ENCODE data around the gene KLK15. TPM values are rescaled to one million over a fixed set of nuclear protein-coding genes. Genes with fewer than 3 reads are reported as not detected.

KLK15 gene
- total RNA-seq, 1 donor = not detected

DNA sequence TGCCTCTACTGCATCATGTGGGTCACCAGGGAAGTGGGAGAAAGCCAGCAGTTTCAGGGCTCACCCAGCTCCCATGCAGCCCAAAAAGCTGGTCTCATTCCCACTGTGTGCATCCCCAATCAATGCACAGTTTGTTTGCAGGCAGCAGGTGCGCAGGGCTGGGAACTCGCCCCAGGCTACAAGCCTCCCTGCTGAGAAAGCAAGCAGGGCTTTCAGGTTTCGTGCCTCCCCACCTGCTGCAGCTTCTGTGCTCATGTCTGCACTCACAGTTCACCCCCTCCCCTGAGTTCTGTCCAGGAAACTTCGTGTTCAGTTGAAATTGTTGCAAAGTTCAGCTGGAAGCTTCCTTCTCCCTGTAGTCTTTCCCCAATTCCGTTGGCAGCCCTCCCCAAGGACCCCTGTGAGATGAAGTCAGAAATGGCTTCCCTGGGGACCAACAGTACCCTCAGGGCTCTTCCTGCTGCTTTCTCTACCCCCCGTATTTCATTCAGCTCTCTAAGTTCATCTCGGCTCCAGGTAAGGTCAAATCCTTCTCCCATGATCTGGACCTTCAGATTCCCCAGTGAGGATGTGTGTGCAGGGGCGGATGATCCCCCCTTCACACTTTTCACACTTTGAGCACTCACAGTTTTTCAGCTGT is 11.0 kb upstream of the KLK15 start:
- no peak for DNase-seq (ENCODE audit: low read depth in 2 of 3, low spot score in 2 of 3)

DNA sequence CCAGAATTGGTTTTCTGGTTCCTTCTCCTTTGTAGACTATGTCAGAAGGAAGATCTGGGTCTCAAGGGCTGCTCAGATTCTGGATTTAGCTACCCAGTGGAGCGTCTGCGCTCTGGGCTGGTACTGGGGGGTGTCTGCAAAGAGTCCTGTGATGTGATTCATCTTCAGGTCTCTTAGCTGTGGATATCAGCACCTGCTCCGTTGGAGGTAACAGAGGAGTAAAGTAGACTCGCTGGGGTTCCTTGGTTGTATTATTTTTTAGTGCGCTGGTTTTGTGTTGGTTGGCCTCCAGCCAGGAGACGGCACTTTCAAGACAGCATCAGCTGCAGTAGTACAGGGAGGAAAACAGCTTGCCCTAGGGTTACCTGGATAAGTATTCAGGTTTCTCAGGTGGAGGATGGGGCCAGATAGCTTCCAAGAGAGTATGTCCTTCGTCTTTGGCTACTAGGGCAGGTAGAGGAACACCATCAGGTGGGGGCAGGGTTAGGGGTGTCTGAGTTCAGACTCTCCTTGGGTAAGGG is 10.4 kb upstream of the KLK15 start:
- DNase-seq (ENCODE audit: low read depth in 2 of 3, low spot score in 2 of 3) = no peak

DNA sequence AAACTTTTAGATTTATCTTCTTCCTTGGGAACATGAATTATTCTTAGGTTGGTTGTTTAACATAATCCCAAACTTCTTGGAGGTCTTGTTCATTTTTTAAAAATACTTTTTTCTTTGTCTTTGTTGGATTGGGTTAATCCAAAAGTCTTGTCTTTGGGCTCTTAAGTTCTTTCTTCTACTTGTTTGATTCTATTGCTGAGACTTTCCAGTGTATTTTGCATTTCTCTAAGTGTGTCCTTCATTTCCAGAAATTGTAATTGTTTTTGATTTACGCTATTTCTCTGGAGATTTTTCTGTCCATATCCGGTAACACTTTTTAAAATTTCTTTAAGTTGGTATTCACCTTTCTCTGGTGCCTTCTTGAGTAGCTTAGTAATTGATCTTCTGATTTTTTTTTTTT is 9.8 kb upstream of the KLK15 start:
- DNase-seq (ENCODE audit: low read depth in 2 of 3, low spot score in 2 of 3) = no peak

DNA sequence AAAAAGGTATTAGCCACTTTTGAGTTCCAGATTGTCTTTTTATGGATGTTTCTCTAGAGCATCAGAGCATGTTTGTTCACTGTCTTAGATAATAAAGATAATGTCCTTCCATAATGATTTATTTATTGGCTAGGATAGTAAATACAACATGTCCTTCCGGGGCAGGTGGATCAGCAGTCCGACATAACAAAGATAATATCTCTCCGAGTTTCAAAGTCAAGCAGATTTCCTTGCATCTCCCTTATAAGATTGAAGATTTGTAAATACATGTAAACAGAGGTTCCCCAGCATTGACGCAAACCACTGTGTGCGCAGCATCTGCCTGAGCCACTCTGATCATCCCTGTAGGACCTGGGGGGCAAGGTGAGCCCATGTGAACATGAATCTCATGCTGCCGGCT is 8.8 kb upstream of the KLK15 start:
- DNase-seq (ENCODE audit: low read depth in 2 of 3, low spot score in 2 of 3) = no peak

DNA sequence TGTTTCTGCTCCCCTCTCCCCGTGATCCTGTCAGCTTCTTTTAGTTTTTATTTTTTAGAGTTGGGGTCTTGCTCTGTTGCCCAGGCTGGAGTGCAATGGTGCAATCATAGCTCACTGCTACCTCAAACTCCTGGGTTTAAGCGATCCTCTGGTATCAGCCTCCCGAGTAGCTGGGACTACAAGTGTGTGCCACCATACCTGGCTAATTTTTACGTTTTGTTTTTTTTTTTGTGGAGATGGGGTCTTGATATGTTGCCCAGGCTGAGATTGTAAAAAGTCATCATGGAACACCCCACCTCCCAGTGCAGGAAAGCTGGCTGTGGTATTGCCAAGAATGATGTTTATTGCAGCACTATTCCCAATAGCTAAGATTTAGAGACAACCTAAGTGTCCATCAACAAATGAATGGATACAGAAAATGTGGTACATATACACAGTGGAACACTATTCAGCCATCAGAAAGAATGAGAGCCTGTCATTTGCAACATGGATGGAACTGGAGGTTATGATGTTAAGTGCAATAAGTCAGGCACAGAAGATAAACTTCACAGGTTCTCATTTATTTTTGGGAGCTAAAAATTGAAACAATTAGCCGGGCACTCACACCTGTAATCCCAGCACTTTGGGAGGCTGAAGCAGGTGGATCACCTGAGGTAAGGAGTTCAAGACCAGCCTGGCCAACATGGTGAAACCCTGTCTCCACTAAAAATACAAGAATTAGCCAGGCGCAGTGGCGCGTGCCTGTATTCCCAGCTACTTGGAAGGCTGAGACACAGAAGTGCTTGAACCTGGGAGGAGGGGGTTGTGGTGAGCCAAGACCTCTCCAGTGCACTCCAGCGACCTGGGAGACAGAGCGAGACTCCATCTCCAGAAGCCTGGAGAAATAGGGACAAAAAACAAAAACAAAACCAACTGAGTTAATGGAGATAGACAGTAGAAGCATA is 6.6 kb upstream of the KLK15 start:
- no peak for DNase-seq (ENCODE audit: low read depth in 2 of 3, low spot score in 2 of 3)

DNA sequence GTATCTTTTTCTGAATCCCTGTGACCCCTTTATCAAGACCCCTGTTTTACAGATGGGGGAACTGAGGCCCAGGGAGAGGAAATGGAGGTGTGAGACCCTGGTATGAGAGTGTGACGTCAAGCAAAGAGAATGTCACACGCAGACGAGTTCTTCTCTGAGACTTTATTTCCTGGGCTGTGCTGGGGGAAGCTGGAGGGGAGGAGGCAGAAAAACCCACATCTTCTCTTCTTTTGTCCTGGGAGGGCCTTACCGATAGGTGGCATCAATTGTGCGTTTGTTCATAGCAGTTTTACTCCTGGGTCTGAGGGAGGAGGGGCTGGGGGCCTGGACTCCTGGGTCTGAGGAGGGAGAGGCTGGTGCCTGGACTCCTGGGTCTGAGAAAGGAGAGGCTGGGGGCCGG is 4.9 kb upstream of the KLK15 start:
- DNase-seq (ENCODE audit: low read depth in 2 of 3, low spot score in 2 of 3) = peak in 2 of 3 donors; percentile 14 to 28

DNA sequence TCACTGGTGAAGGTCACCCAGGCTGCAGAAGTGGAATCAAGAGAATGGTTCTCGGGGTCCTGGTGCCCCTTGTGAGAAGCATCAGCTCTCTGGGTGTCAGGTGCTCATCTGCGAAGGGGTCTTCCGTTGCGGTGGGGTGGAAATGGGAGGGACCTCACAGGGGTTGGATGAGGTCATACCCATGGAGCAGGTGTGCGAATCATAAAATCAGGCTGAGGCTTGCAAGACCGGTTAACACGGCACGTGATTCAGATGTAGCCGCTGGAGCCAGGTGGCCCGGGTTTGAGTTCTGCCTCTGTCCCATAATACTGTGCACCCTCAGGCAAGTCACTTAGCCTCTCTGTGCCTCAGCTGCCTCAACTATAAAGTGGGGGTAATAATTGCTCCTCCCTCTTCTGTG is 3.9 kb upstream of the KLK15 start:
- no peak for DNase-seq (ENCODE audit: low read depth in 2 of 3, low spot score in 2 of 3)

DNA sequence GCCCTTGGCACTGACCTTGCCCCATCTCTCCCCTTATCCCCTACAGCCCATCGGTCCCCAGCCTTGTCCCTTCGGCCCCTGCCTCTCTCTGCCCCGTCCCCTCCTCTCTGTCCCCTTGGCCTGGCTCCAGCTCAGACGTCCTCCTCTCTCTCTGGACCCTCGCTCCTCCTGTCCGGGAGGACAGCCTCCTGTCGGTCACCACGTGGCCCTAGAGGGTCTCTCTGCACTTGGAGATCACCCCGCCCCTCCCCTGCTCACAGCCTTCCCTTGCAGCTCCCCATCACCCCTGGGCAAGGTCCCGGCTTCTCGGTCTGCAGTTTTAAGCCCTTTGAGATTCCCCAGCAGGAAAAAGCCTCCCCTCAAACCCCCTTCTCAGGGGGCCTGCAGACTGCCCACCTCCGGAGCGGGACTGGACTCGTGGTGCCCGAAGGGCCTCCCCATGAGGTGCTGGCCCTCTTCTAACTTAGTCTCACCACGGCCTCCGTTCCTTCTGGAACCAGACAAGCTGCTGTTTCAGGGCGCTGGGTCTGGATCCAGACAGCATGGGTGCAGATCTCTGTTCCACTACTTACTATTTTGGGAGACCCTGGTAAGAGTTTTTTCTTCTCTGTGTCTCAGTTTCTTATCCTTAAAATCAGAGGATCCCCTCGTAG is 3.3 kb upstream of the KLK15 start:
- DNase-seq (ENCODE audit: low read depth in 2 of 3, low spot score in 2 of 3) = no peak

DNA sequence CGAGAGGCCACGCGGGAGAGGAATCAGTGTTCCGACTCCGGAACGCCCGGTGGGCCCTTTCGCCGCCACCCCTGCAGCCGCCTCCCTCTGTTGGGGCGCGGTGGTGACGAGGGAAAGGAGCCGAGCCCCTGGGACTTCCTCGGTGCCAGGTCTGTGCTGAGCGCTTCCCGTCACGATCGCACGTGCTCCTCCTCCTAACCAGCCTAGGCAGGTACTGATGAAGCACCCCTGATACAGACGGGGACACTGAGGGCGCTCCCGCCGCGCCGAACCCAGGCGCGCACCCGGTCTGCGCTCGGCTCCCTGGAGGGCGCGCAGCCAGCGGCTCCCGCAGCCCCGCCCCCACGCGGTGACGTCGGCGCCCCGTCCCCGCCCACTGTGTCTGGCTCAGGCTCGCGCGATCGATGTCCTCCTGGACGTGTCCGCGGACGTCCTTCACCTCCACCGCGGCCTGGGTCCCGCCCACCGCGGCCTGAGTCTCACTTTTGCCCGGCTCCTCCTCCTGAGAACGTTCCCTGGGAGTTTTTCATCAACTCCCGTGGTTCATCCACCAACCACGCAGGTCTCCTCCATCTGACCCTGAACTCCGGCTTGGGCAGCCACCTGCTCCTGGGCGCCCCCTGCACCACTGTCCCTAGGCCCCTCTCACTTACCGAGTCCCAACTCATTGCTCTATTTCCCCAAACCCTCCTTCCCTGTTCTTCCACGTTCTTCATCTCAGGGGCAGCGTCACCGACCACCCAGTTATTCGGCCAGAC is 2.6 kb upstream of the KLK15 start:
- peak; percentile 24 to 46 (median 40) for DNase-seq (ENCODE audit: low read depth in 2 of 3, low spot score in 2 of 3)

DNA sequence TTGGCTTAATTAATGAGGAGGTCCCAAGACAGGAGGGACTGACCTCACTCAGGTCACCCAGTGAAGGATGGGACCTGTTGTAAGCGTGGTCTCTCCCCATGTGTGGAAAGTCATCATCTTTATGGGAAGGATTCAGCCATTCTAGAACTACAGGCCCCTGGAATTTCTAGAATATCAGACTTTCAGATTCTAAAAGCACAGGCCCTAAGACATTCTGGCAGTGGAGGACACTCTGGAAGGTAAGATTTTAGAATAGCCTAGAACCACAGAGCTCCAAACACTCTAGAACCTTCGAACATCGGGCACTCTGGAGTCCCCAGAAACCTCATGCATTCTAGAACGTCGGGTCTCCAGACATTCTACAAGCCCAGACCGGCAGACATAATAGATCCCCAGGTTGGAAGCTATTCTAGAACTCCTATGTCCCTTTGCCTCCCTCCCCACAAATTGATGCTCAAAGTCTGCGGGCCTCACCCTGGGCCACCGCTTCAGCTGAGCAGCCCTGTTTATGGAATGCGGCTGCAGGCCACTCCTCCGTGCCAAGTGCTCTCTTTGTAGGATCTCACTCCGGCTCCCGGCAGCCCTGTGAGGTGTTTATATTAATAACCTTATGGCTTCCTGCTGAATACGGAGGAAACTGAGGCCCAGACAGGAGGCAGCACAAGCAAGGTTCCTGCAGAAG is 1.9 kb upstream of the KLK15 start:
- no peak for DNase-seq (ENCODE audit: low read depth in 2 of 3, low spot score in 2 of 3)

DNA sequence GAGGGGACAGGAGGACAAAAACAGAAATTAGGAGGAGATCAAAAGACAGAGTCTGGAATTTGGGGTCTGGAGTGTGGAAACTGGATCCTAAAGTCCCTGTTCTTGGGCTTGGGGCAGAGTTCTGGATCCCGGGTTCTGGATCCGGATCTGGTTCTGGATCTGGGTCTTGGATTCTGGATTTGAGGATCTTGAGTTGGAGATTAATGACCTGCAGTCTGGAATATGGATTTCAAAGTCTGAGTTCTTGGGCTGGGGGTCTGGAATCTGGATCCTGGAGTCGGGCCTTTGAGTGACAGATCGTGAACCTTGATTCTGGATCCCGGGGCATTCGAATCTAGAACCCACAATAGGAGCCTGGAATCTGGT is 411 bp upstream of the KLK15 start:
- no peak for DNase-seq (ENCODE audit: low read depth in 2 of 3, low spot score in 2 of 3)

DNA sequence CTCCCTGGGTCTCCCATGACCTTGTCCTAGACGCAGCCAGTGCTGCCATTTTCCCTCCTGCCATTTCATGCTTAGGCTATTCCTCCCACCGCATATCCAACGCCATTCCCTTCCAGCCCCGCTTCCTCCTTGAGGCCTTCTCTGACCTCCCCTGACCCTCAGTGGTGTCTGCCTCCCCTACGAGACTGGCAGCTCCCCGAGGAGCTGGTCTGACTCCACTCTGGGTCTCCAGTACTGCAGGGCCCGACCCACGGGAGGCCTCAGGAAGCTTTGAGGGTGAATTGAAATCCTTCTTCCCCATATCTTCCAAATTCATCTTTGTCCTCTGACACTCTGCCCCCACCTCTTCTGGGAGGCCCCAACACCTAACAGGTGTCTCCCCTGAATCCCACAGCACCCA is 708 bp downstream of the KLK15 start:
- no peak for DNase-seq (ENCODE audit: low read depth in 2 of 3, low spot score in 2 of 3)

DNA sequence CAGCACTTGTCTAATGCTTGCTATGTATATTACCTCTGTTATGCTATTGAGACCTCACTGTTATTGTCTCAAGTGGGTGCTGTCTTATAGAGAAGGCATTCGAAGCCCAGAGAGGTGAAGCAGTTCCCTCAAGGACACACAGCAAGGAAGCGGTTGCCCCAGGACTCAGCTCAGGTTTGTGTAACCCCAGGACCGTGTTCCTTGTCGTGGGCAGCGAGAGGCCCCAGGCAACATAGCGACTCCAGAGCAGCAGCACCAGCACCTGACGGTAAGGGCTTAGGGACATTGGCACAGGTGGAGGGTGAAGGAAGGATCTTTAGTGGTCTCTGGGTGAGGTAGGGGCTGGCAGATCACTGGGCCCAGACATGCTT is 2.4 kb downstream of the KLK15 start:
- DNase-seq (ENCODE audit: low read depth in 2 of 3, low spot score in 2 of 3) = no peak

DNA sequence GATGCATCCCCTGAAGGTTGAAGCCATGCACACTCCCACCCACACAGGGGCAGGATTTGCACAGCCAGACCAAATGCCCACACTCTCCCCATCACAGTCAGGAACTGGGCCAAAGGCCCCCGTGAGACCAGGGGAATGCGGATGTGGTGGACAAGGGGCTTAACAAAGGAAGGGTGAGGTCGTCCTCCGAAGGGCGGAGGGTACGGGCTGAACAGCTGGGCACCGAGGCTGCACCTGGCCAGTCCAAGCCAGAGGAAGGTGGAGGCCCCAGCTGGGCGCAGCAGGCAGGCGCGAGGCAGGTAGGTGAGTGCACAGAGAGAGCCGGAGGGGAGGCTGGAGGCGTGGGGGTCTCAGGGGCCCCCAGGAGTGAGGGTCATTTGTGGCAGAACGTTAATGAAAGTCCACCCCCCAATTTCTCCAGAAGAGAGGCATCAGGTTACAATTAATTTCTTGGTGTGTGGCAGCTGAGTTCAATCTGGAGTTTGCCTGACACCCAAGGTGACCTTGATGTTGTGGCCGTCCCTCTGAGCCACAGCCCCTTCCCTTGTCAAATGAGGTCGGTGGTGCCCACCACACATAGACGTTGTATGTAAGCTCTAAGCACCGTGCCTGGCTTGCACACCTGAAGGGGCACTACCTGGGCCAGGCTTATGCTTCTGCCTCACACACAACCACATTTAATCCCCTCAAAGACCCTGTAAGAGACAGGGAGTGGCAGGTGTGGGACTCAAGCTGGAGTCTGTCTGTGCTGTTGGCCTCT is 2.9 kb downstream of the KLK15 start:
- no peak for DNase-seq (ENCODE audit: low read depth in 2 of 3, low spot score in 2 of 3)

DNA sequence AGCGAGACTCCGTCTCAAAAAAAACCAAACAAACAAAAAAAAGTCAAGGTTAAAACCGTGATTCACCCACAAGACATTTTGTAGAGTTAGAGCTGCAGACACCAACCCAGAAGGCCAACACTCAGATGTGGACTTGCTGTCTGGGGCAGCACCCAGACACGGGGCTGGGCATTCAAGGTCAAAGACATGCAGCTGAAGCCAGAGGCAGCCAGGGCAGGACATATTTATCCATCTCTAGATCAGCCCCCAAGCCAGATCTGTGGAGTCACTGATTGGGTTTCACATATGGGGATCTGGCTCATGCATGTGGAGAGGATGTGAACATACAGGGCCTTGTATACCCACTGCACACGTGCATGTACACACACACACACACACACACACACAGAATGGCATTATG is 3.6 kb downstream of the KLK15 start:
- no peak for DNase-seq (ENCODE audit: low read depth in 2 of 3, low spot score in 2 of 3)

DNA sequence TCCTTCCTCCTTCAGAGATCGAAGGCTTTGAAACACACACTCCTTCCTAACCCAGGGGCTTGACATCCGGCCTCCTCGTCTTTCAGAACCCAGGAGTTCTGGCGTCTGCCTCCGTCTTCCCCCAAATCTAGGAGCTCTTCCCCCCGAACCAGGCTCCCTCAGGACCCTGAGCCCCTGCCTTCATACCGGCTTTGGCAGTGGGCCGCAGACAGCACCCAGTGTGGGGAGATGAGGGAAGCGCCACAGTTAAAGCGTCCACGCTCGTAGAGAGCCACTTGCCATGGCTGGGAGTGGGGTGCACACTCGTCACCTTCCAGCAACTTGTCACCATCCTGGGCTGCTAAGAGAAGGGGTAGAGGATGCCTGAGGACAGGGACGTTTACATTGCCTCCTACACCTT is 5.9 kb downstream of the KLK15 start:
- no peak for DNase-seq (ENCODE audit: low read depth in 2 of 3, low spot score in 2 of 3)

DNA sequence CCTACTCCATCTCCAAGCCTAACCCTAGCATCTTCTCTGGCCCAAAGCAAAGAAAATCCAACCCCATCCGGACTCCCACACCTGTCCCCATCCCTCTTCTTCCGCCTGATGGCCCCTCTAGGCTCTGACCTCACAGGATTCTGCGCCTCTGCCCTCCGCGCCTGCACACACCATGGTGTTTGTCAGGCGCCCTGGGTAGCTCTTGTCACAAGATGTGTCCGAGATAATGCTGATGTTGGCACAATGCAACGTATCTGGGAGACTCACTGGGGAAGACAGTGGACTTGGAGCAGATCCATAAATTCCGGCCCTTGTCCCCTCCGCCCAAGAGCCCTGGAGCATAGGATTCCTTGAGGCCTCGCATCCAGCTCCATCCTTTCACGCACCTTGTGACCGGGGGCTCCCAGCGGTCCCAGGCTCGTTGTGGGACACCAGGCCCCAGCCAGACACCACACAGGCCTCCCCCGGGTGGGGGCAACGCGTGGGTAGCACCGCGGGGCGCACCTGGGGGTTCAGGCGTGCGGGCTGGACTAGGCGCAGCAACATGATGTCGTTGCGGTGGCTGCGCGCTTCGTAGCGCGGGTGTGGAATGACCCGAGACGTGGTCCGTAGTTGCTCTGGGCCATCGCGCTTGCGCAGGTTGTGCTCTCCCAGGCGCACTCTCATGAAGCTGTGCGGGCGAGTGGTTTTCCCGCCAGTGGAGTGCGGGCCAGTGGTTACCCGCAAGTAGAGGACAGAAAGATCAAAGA is 6.7 kb downstream of the KLK15 start:
- no peak for DNase-seq (ENCODE audit: low read depth in 2 of 3, low spot score in 2 of 3)

DNA sequence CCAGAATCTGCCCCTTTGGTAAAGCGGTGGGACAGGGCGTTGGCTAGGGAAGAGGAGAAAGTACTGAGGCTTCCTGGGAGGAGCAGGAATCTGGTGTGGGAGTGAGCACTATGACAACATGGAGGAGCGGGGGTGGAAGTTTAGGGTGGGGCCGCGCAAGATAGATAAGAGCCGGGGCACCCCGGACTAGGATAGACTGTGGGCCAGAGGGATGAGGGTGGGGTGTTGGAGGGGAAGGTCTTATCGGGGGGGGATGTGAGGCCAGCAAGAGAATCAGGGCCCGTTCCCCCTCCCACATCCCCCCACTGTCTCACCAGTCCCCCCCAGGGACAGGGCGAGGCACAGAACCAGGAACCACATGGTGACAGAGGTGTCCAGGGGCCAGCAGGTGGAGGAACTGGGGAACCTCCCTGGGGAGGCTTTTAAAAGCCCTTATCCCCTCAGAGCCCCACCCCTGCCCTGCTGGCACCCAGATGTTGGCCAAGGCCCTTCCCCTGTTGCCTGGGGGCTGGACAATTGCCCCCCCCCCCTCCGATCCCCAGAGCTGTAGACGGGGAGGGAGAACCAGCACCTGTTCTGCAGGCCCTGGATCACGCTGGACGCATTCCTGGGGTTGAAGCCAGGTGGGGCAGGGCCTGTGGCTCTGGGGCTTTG is 9.9 kb downstream of the KLK15 start, which contains the start of gene KLK1:
Gene KLK1 (minus strand): TSS at position 399 of the 654 bp plus-strand sequence. CDS start 39 bp downstream, at position 360.
- DNase-seq (ENCODE audit: low read depth in 2 of 3, low spot score in 2 of 3) = no peak
